C4-2B (cell line): ENCODE data around the gene GHRHR.

Experiments
- H3K27ac ChIP-seq: fragments of 450-650 bp; 2 replicates; pipeline ENCODE4 v1.5.1; 2017
- ZFX ChIP-seq: fragments of 450-650 bp; IDR thresholded peaks from 2 replicates; pipeline ENCODE4 v1.6.1; 2017
- TF ChIP-seq, protein P1 (sequence below): fragments of 450-650 bp; conservative IDR thresholded peaks from 2 replicates; pipeline ENCODE4 v1.5.1; 2017; ENCODE audit warnings: mild to moderate bottlenecking

Gene GHRHR

DNA sequence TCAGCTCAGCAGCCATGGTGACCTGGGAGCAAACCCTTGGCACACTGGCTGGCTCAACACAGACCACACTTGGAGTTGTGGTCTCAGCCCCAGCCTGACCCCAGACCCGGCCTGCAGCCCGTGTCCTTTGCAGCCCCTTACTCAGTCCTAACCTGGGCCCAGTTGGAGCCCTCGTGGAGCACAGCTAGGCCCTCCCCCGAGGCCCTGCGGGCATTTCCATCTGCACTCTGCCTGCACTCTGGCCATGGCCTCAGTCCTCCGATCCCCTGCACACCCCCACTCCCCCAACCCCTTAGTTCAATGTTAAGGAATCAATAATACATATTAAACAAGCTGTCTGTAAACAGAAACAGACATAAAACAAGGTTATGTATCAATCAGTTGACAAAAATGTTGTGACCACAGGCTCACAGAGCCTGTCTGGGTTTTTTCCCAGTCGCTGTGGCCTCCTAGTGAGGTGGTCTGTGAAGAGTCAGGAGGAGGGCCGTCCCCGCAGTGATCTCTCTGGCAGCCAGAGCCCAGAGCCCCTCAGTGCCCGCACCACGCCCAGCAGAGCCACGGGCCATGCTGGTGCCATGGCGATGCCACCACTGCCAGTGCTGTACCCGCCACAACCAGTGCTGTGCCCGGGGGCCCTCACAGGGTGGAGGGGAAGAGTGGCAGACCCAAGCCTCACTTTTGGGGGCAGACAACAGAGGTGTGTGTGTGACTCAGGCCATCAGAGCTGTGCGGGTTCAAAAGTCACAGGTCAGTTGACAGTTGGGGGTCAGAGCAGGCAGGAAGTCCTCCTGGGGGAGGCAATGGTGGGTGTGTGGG lies 25.5 kb downstream of the GHRHR start:
- no peak overlapping the region for H3K27ac ChIP-seq
- TF ChIP-seq ZFX, result no peak
- TF ChIP-seq, protein P1, sequence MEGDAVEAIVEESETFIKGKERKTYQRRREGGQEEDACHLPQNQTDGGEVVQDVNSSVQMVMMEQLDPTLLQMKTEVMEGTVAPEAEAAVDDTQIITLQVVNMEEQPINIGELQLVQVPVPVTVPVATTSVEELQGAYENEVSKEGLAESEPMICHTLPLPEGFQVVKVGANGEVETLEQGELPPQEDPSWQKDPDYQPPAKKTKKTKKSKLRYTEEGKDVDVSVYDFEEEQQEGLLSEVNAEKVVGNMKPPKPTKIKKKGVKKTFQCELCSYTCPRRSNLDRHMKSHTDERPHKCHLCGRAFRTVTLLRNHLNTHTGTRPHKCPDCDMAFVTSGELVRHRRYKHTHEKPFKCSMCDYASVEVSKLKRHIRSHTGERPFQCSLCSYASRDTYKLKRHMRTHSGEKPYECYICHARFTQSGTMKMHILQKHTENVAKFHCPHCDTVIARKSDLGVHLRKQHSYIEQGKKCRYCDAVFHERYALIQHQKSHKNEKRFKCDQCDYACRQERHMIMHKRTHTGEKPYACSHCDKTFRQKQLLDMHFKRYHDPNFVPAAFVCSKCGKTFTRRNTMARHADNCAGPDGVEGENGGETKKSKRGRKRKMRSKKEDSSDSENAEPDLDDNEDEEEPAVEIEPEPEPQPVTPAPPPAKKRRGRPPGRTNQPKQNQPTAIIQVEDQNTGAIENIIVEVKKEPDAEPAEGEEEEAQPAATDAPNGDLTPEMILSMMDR, result no peak

DNA sequence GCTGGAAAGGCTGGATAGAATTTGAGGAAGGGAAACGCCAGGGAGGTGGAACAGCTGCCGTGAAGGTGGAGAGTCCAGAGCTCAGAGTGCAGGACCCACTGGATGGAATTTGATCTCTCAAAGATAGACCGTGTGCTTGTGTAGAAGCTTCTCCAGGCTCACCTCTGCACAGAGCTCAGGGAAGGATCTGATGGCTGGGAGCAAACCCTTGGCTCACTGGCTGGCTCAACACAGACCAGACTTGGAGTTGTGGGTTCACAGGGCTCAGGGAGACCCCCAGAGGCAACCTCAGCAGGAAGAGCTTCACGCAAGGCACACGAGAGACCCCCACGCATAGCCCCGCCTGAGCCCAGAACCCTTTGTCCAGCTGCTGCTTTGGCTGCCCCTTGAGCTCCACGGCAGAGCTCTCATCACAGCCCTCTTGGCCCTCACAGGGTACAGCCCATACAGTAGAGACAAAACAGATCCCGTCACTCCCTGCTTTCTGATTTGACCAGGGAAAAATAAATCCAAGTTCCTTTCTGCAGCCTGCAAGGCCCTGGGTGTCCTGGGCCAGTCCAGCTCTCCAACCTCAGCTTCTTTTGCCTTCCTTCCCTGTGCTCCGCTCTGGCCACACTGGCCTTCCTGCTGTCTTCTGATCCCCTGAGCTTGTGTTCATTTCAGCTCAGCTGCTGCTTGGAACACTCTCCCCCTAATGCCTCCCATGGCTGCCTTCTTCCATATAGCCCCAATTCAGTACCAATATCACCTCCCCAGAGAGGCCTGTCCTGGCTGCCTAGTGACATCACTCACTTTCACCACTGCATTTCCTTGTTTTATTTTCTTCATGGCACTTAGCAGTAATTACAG lies 26.3 kb downstream of the GHRHR start:
- no peak overlapping the region for H3K27ac ChIP-seq
- TF ChIP-seq ZFX, result no peak
- TF ChIP-seq, protein P1, result no peak

DNA sequence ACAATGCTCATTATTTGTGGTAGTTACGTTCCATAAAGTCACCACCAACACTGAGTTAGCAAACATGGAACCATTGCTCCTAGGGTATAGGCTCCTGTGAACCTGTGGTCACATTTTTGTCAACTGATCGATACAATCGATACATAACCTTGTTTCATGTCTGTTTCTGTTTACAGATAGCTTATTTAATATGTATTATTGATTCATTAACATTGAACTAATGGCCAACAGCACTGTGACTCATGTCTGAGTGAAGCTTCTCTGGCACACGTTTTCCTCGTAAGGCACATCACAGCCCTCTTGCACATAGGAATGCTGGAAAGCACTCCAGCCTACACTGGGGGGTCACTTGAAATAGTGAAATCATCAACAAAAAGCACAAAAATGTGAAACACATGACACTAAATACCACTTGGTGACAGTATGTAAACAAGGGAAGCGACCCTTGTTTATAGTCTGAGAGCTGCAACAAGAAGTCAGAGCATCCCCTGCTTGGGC lies 27.0 kb downstream of the GHRHR start:
- TF ChIP-seq ZFX, result no peak
- TF ChIP-seq, protein P1, result no peak
- no peak overlapping the region for H3K27ac ChIP-seq

DNA sequence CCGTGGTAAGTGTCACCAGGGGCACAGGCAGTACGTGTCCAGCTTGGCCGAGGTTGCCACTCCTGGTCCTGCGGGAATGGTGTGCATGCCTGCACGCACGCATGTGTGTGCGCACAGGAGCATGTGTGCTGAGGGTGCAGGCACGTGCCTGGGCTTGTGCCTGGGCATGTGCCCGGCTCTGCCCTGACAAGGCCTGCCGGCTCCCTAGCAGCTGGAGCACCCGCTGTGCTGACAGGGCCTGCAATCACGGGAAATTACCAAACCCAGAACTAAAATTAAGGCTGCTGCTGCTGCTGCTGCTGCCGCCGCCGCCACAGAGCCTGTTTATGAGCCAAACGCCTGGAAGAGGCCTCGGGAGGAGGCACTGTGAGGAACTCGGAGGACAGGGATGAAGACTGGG lies 28.7 kb downstream of the GHRHR start:
- TF ChIP-seq ZFX, result no peak
- TF ChIP-seq, protein P1, result no peak
- H3K27ac ChIP-seq, result no peak overlapping the region

DNA sequence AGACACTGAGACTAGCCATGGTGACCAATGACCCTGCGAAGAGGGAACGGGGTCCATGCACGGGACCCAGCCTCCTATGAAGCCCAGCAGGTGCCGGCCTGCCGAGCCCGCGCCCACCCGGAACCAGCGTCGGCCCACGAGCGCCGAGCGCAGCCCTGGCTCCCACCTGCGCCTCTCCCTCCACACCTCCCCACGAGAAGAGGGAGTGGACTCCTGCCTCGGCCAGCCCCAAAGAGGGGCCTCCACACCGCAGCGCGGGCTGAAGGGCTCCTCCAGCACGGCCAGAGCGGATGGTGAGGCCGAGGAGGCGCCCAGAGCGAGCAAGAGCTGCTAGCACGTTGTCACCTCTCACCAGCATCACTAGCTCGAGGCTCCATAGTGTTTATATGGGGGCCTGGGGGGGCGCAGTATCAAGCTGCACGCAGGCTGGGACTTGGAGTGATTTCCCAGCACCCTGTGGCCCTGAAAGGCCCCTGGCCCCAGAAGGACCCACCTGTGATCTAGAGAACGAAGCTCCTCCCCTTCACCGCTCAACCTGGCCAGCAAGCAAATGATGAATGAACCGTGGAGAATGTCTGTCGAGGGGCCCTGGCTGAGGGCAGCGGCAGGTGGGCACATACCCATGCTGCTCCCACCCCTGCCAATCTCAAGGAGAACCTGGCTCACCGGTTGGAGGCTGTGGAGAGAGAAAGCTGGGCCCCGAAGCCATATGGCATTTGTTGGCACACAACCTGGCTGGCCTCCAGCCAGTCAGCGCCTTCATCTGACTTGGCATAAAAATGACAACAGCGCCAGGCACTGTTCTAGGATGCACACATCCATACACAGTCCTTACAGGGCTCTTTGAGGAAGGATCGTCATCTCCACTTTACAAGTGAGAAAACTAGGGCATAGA lies 30.7 kb downstream of the GHRHR start:
- no peak for TF ChIP-seq ZFX
- TF ChIP-seq, protein P1, result no peak
- no peak overlapping the region for H3K27ac ChIP-seq

DNA sequence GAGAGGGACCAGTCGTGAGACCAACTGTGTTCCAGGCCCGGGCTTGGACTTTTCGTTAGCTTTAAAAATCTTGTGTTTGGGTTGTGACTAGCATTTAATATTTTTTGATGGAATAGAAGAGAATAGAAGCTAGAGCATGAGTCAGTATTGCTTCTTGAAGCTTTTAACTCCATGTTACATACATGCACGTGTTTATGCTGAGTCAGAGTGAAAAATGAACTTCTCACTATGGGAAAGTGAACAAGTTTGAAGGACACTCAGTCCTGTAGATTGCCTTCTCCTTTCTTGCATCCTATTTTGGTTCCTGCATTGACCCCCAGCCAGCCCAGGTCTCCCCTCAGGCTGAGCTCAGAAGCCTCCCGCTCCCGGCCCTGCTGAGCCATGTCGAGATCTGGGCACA lies 31.8 kb downstream of the GHRHR start:
- no peak for TF ChIP-seq ZFX
- TF ChIP-seq, protein P1, result no peak
- no peak overlapping the region for H3K27ac ChIP-seq
